Lung (tissue), 12 donors: ENCODE results near the gene TTC7B. TPM values are rescaled to one million over a fixed set of nuclear protein-coding genes. Genes with fewer than 3 reads are reported as not detected.

Experiments used
- ATAC-seq: fragments of 200-7000 bp; cut with Tn5 transposase; one replicate; pipeline ENCODE4 v1.9.1; 2020; ENCODE audit warnings: moderate number of reproducible peaks; ENCODE audit not compliant: insufficient read depth, low FRiP score
- DNase-seq, 3 donors: peaks; one replicate each; pipeline ENCODE4 v3.0.0-alpha.2; 2013 to 2017
- H3K27ac ChIP-seq, 2 donors: one replicate each; pipeline ENCODE4 v1.5.1; 2013; ENCODE audit warnings: mild to moderate bottlenecking in 2 of 2, moderate library complexity in 2 of 2, control low read depth in 1 of 2, inconsistent platforms in 1 of 2, low read depth in 1 of 2, low read length in 1 of 2
- H3K27me3 ChIP-seq, 3 donors: one replicate each; pipeline ENCODE4 v1.5.1; 2013; ENCODE audit warnings: low read length in 2 of 3; ENCODE audit not compliant: control insufficient read depth in 3 of 3, insufficient read depth in 3 of 3
- H3K36me3 ChIP-seq, 4 donors: one replicate each; pipeline ENCODE4 v1.5.1; 2013; ENCODE audit warnings: low read length in 4 of 4, mild to moderate bottlenecking in 1 of 4, moderate library complexity in 1 of 4; ENCODE audit not compliant: control insufficient read depth in 4 of 4, insufficient read depth in 4 of 4
- H3K4me1 ChIP-seq, 5 donors: one replicate each; pipeline ENCODE4 v1.5.1; 2013; ENCODE audit warnings: low read length in 5 of 5, mild to moderate bottlenecking in 2 of 5, moderate library complexity in 1 of 5; ENCODE audit not compliant: control insufficient read depth in 5 of 5, insufficient read depth in 5 of 5
- H3K4me3 ChIP-seq: one replicate; pipeline ENCODE4 v1.5.1; 2013; ENCODE audit warnings: mild to moderate bottlenecking, control low read depth, moderate library complexity
- H3K9ac ChIP-seq, 2 donors: one replicate each; pipeline ENCODE4 v1.5.1; 2013; ENCODE audit warnings: low read length in 2 of 2, control low read depth in 1 of 2; ENCODE audit not compliant: insufficient read depth in 1 of 2
- H3K9me3 ChIP-seq, 4 donors: one replicate each; pipeline ENCODE4 v1.5.1; 2013; ENCODE audit warnings: low read length in 3 of 4, mild to moderate bottlenecking in 1 of 4, moderate library complexity in 1 of 4; ENCODE audit not compliant: control insufficient read depth in 4 of 4, insufficient read depth in 3 of 4
- WGBS, 2 donors: extraction: QIAGEN DNeasy Blood & Tissue Kit; methylation state at CpG; one replicate each; pipeline ENCODE4 v1.1.7; 2013; 5-methylcytosine and 5-hydroxymethylcytosine counted together
- polyA plus RNA-seq, 2 donors: library from polyadenylated mRNA; stranded (reverse); fragments of 200-250 nt; gene quantifications; one replicate each; pipeline ENCODE4 v1.2.1, GENCODE V29; 2013
- total RNA-seq, 2 donors: library from RNA; depleted of rRNA in 1 of 2; stranded (reverse); fragments of >200 nt in 1 of 2; gene quantifications; one replicate each; pipeline ENCODE4 v1.2.1, GENCODE V29; 2014 to 2021
- TF ChIP-seq, protein P1 (sequence below): IDR thresholded peaks from 2 replicates; pipeline ENCODE4 v1.5.1; 2012; ENCODE audit warnings: mild to moderate bottlenecking; ENCODE audit errors: control extremely low read depth, extremely low read depth
- donor health status: control.
- donor health status: control.
- donor health status: Bipolar disorder and iron deficiency.
- donor health status: healthy.
- donor health status: DM: yes; HTN: yes; CAD: no.

TTC7B gene
- total and polyA plus RNA-seq, 4 donors: 11.0 to 39.6 (median 23.0) TPM

DNA sequence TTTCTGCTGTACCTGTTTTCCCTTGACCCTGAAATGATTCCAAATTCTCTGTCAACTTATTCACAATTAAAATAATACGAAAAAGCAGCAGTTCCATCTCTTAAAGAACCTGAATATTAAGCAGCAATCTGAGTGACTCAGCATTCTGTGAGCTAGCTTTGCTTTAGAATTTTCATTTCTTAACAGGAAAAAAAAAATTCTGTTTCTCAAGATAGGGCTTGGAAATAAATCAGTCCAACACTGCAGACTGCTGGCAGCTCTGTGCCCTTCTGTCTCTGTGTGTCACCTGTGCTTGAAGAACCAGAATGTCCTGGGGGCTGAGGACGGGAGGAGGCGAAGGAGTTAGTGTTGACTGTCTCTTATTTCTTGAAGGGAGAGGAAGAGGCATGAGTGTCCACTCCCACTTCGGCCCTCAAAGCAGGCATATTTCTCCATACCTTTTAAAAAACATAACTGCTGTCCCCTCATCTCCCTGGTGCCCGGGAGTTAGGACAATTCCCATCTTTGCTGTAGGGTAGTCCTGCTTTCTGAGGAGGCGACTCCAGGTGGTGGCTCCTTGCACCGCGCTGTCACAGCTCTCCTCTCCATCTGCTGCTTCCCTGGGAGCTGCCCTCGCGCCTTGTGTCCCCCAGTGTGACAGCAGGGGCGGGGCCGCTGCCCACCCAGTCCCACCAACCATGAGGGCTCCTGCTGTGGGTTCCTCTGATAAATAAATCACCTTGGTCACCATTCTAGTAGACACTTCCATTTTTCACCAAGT, 216.3 kb downstream of the TTC7B start:
- Histone ChIP-seq H3K27ac (no peak overlapping the region), H3K9ac (no peak overlapping the region), H3K4me1 (peaks cover 0 to 51% (median 14%) of the 10 kb centered on the region in 5 donors), H3K27me3 (no peaks in the 10 kb centered on the region), H3K9me3 (no peaks in the 10 kb centered on the region), H3K4me3 (no peak overlapping the region), H3K36me3 (no peaks in the 10 kb centered on the region)
- TF ChIP-seq, protein P1, sequence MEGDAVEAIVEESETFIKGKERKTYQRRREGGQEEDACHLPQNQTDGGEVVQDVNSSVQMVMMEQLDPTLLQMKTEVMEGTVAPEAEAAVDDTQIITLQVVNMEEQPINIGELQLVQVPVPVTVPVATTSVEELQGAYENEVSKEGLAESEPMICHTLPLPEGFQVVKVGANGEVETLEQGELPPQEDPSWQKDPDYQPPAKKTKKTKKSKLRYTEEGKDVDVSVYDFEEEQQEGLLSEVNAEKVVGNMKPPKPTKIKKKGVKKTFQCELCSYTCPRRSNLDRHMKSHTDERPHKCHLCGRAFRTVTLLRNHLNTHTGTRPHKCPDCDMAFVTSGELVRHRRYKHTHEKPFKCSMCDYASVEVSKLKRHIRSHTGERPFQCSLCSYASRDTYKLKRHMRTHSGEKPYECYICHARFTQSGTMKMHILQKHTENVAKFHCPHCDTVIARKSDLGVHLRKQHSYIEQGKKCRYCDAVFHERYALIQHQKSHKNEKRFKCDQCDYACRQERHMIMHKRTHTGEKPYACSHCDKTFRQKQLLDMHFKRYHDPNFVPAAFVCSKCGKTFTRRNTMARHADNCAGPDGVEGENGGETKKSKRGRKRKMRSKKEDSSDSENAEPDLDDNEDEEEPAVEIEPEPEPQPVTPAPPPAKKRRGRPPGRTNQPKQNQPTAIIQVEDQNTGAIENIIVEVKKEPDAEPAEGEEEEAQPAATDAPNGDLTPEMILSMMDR: no peak
- ATAC-seq (no peak), DNase-seq (peak in 1 of 3 donors; percentile 70)
- 76 to 78% methylated on average over 12 of the region's 12 CpGs for WGBS, 2 donors

DNA sequence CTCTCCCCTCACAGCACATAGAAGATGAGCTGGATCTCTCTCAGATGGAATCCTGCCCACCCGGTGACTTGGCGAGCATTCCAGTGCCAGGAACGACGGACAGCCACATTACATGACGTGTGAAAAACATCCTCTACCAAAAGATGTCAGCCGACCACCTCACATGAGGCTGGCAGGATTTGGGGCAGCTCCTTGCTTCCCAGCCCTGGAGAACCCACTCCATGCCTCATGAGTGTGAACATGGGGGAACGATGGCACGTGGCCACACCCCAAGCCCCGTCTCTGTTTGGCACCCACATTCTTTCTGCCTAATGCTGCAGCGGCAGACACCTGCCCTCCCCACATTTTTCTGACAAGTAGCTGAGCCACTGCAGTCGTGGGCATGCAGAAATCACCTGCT, 216.9 kb downstream of the TTC7B start:
- no peak for ATAC-seq

DNA sequence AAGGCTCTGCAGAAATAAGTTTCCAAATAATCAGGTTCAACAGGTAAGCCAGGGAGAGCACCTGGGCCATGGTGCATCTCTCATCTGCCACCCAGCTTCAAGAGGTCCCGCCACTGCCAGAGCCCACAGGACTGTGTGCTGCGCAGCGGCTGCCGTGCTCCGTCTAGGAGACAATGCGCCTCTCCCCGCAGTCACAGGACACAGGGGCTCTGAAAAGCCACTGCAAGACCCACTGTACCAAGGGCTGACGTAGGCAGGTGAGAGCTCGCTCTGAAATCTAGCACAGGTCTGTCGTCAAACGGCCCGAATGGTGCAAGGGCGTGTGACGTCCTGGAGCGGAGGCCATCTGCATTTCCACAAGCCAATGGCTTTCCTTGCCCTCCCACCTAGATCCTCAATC, 218.3 kb downstream of the TTC7B start:
- Histone ChIP-seq H3K27ac (no peak overlapping the region), H3K9me3 (no peaks in the 10 kb centered on the region), H3K4me1 (peaks cover 0 to 42% (median 3%) of the 10 kb centered on the region in 5 donors), H3K27me3 (no peaks in the 10 kb centered on the region), H3K4me3 (no peak overlapping the region), H3K9ac (no peak overlapping the region), H3K36me3 (no peaks in the 10 kb centered on the region)
- DNase-seq (no peak), ATAC-seq (no peak)
- WGBS, 2 donors: 97% methylated on average over 15 of the region's 15 CpGs
- TF ChIP-seq, protein P1: no peak

More for the DNA sequence above, 216.9 kb downstream of the TTC7B start:
- TF ChIP-seq, protein P1: no peak
- 45 to 50% methylated on average over 11 of the region's 11 CpGs for WGBS, 2 donors
- H3K9ac ChIP-seq: no peak overlapping the region
- H3K4me3 ChIP-seq: no peak overlapping the region
- DNase-seq: no peak
- no peaks in the 10 kb centered on the region for H3K27me3 ChIP-seq
- H3K9me3 ChIP-seq: no peaks in the 10 kb centered on the region
- no peaks in the 10 kb centered on the region for H3K36me3 ChIP-seq
- no peak overlapping the region for H3K27ac ChIP-seq
- H3K4me1 ChIP-seq: peaks cover 0 to 45% (median 11%) of the 10 kb centered on the region in 5 donors
